Measurements from ENCODE around the gene BCR. TPM values are rescaled to one million over a fixed set of nuclear protein-coding genes. Genes with fewer than 3 reads are reported as not detected.

The BCR gene
- total and polyA plus RNA-seq, 2 of the 13 experiments (the other 11 are each of a cell fraction or from before 2014, with no cell fraction given), result 19.9 to 33.6 TPM

GRCh38 chr22:23251445-23252093 is 71.3 kb downstream of the BCR start (continued):
- TF ChIP-seq ZNF687 (CRISPR knock-in tag; IDR thresholded peaks at IDR 0.05) (peak; percentile 73), NCOA2 (CRISPR knock-in tag; IDR thresholded peaks at IDR 0.05) (no peak), PTBP1 (IDR thresholded peaks at IDR 0.05; ENCODE audit: low read depth, low read length, poor library complexity, severe bottlenecking) (no peak)

DNA sequence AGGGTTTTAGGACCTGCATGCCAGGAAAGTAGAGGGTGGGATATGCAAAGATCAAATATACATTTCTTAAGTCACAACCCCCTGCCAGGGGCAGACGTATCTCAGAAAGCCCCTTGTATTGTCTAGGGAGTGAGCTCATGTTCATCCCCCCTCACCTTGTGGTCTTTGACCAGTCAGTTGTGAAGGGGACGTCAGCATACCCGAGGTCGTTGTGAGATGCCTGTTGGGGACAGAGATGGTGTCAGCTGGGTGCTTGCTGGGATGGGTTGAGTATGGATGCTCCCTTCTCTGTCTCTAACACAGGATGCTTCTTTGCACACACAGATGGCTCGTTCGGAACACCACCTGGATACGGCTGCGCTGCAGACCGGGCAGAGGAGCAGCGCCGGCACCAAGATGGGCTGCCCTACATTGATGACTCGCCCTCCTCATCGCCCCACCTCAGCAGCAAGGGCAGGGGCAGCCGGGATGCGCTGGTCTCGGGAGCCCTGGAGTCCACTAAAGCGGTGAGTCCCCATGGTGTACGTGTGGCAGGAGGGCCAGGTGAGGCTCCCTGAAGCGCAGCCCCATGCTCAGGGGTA is 73.3 kb downstream of the BCR start:
- DNase-seq (ENCODE audit: low spot score), result no peak
- peaks cover 17 to 56% of the 10 kb centered on the region in 2 experiments for H3K36me3 ChIP-seq (replicated peaks in 1 of 2; ENCODE audit: control insufficient read depth in 1 of 2, insufficient read depth in 2 of 2, low read length in 2 of 2)
- ATAC-seq, result no peak
- intact Hi-C loops (cut with micrococcal nuclease; ENCODE audit: unreplicated experiment), result loop anchor here (5.0 kb wide), 1 partner anchor 36 kb away; no protein-coding TSS in a partner anchor
- no peak overlapping the region for H3K4me2 ChIP-seq (ENCODE audit: low read depth, low read length)
- peaks cover 50% of the 10 kb centered on the region for H3K4me1 ChIP-seq (ENCODE audit: insufficient read depth, low read length)
- H3K4me3 ChIP-seq (replicated peaks in 1 of 3; ENCODE audit: insufficient read depth in 1 of 3, low read depth in 2 of 3, low read length in 3 of 3), result no peak overlapping the region
- H2AFZ ChIP-seq (ENCODE audit: low read length), result no peak overlapping the region
- ChIA-PET POLR2A (no interaction called here), CTCF (ENCODE audit: low intra/inter-chr PET ratio, low total read pairs) (no interaction called here)
- H3K27me3 ChIP-seq (ENCODE audit: control insufficient read depth in 1 of 2, insufficient read depth in 2 of 2, low read length in 2 of 2), result no peaks in the 10 kb centered on the region
- peaks cover 36% of the 10 kb centered on the region for H3K79me2 ChIP-seq (ENCODE audit: insufficient read depth, low read length)
- in situ Hi-C loops (cut with HindIII; ENCODE audit: extremely low pct_ligation_motif_present, low pct_unique_long_range_greater_than_20kb), result no loop called here
- BruUV-seq (replicated peaks), result no TSS peak
- no peak overlapping the region for H3K9ac ChIP-seq (ENCODE audit: insufficient read depth, low read depth, low read length)
- no peak for FAIRE-seq
- H4K20me1 ChIP-seq (ENCODE audit: insufficient read depth, low read length), result peaks cover 6% of the 10 kb centered on the region
- no peaks in the 10 kb centered on the region for H3K9me3 ChIP-seq (ENCODE audit: low read length)
- WGBS (ENCODE audit: low lambda C conversion rate), result 98% methylated on average over 8 of the region's 19 CpGs
- no peak overlapping the region for H3K27ac ChIP-seq (ENCODE audit: extremely low read length, insufficient read depth, low read length)
- TF ChIP-seq, protein P1, sequence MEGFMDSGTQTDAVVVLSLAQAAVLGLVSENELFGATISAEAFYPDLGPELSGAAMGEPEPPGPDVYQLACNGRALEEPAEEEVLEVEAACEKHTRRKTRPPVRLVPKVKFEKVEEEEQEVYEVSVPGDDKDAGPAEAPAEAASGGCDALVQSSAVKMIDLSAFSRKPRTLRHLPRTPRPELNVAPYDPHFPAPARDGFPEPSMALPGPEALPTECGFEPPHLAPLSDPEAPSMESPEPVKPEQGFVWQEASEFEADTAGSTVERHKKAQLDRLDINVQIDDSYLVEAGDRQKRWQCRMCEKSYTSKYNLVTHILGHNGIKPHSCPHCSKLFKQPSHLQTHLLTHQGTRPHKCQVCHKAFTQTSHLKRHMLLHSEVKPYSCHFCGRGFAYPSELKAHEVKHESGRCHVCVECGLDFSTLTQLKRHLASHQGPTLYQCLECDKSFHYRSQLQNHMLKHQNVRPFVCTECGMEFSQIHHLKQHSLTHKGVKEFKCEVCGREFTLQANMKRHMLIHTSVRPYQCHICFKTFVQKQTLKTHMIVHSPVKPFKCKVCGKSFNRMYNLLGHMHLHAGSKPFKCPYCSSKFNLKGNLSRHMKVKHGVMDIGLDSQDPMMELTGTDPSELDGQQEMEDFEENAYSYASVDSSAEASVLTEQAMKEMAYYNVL (CRISPR knock-in tag; IDR thresholded peaks at IDR 0.05; ENCODE audit: borderline replicate concordance), result no peak
- TF ChIP-seq ZNF775 (CRISPR knock-in tag; IDR thresholded peaks at IDR 0.05; ENCODE audit: borderline replicate concordance) (no peak), SNAPC2 (CRISPR knock-in tag; IDR thresholded peaks at IDR 0.05) (no peak), KLF16 (CRISPR knock-in tag; IDR thresholded peaks at IDR 0.05) (no peak), SAFB2 (CRISPR knock-in tag; IDR thresholded peaks at IDR 0.05; ENCODE audit: borderline replicate concordance, low read depth) (no peak), ZNF546 (CRISPR knock-in tag; conservative IDR thresholded peaks at IDR 0.05) (no peak), CTCF (CRISPR knock-in tag; IDR thresholded peaks at IDR 0.05) (no peak), ATAD3A (CRISPR knock-in tag; IDR thresholded peaks at IDR 0.05) (no peak), MBD4 (IDR thresholded peaks at IDR 0.05; ENCODE audit: borderline replicate concordance, low read length) (no peak), ZNF121 (CRISPR knock-in tag; IDR thresholded peaks at IDR 0.05) (no peak), SNAPC5 (CRISPR knock-in tag; IDR thresholded peaks at IDR 0.05; ENCODE audit: borderline replicate concordance) (no peak)
